Chondrocyte (in vitro differentiated cells): Measurements from ENCODE around the gene LRRC59. TPM values are rescaled to one million over a fixed set of nuclear protein-coding genes. Genes with fewer than 3 reads are reported as not detected.

Experiments
- DNase-seq: peaks from one replicate; pipeline ENCODE4 v3.0.0; 2021; ENCODE audit warnings: mixed read lengths, low spot score
- H3K27ac Mint-ChIP-seq: one replicate; pipeline ENCODE4 v1.8.0; 2021; ENCODE audit warnings: mild to moderate bottlenecking, moderate library complexity, mixed read lengths; ENCODE audit not compliant: unreplicated experiment
- H3K27me3 Mint-ChIP-seq: 2 replicates; pipeline ENCODE4 v1.8.0; 2021; ENCODE audit warnings: low read depth, mixed read lengths
- H3K36me3 Mint-ChIP-seq: 2 replicates; pipeline ENCODE4 v1.8.0; 2021; ENCODE audit warnings: low read depth, mixed read lengths
- H3K4me1 Mint-ChIP-seq: 2 replicates; pipeline ENCODE4 v1.8.0; 2021; ENCODE audit warnings: low read depth, mild to moderate bottlenecking, mixed read lengths
- H3K4me3 Mint-ChIP-seq: one replicate; pipeline ENCODE4 v1.8.0; 2021; ENCODE audit warnings: mild to moderate bottlenecking, moderate library complexity, mixed read lengths; ENCODE audit not compliant: unreplicated experiment
- H3K9me3 Mint-ChIP-seq: 2 replicates; pipeline ENCODE4 v1.8.0; 2021; ENCODE audit warnings: low read depth, mixed read lengths
- CTCF ChIP-seq: fragments of 200-600 bp; sonication (generic); IDR thresholded peaks from 2 replicates; pipeline ENCODE4 v1.5.0; 2021; ENCODE audit warnings: antibody characterized with exemption, mild to moderate bottlenecking, moderate library complexity
- total RNA-seq: library from RNA; stranded (reverse); gene quantifications from 3 replicates; pipeline ENCODE4 v1.2.1, GENCODE V29; 2021

Gene LRRC59
- total RNA-seq, 1 donor from 2014 or later: 144 TPM

DNA sequence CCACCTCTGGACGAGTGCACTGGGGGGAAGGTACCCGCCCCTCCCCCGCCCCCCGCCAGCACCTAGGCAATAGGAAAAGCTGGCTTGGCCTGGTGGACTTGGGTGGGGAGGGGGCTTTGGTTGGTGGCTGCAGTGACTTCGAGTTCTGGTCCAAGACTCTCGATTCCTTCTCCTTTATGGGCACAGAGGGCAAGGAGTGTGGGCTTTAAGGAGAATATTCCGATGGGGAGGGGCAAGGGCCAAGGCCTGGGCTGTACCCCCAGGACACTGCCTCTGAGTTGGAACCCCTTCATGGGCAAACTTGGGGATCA, 29.1 kb upstream of the LRRC59 start:
- Mint-ChIP-seq H3K4me1 (peaks cover 38% of the 10 kb centered on the region), H3K27me3 (no peaks in the 10 kb centered on the region), H3K27ac (peak overlapping the region; percentile 80), H3K36me3 (no peaks in the 10 kb centered on the region), H3K4me3 (peak overlapping the region; percentile 68), H3K9me3 (no peaks in the 10 kb centered on the region)
- no peak for TF ChIP-seq CTCF
- DNase-seq: no peak

GRCh38 chr17:50425682-50426471, 28.6 kb upstream of the LRRC59 start, which contains the start of gene ACSF2:
Gene ACSF2, plus strand, starts transcription at chr17:50426218. Its CDS starts 44 bp downstream, at chr17:50426262.
- Mint-ChIP-seq H3K9me3 (no peaks in the 10 kb centered on the region), H3K36me3 (no peaks in the 10 kb centered on the region), H3K4me1 (peaks cover 35% of the 10 kb centered on the region), H3K27ac (peak within 1 kb of the TSS; percentile 85), H3K27me3 (no peaks in the 10 kb centered on the region), H3K4me3 (peak within 1 kb of the TSS; percentile 75)
- TF ChIP-seq CTCF: no peak
- DNase-seq: no peak

DNA sequence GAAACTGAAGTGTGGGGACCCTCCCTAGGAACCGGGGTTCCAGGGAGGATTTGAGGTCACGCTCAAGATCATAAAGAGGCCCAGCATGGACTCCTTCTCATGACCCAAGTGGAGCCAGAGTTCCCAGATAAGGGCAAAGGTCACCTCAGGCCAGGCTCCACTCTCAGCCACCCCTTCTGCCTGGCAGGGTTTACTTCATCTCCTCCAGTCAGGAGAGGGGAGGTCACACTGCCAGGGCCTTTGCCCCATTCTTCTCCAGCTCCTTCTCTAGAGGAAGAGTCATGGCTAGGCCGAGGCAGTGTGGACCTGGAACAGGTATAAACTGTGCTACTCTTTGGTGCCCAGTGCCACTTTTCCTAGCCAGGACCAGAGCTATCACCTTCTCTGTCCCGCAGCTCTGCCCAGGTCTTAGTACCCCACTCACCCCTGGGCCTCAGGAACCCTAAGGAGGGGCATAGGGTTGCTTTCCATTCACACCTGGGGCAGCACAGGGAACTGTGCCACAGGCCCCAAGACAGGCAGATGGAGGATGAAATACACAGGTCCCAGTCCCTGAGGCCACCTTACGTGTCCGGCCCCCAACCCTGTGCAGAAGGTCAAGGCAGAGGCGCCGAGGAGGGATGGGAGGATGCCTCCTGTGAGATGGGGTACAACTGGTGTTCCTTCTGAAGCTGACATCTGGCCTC, 27.8 kb upstream of the LRRC59 start:
- peak overlapping the region; percentile 75 for H3K4me3 Mint-ChIP-seq
- H3K9me3 Mint-ChIP-seq: no peaks in the 10 kb centered on the region
- H3K36me3 Mint-ChIP-seq: no peaks in the 10 kb centered on the region
- TF ChIP-seq CTCF: no peak
- H3K4me1 Mint-ChIP-seq: peaks cover 39% of the 10 kb centered on the region
- peak overlapping the region; percentile 85 for H3K27ac Mint-ChIP-seq
- DNase-seq: no peak
- no peaks in the 10 kb centered on the region for H3K27me3 Mint-ChIP-seq

GRCh38 chr17:50424246-50424995, 27.1 kb upstream of the LRRC59 start:
- peak overlapping the region; percentile 83 for H3K27ac Mint-ChIP-seq
- H3K4me3 Mint-ChIP-seq: no peak overlapping the region
- no peak for DNase-seq
- no peaks in the 10 kb centered on the region for H3K27me3 Mint-ChIP-seq
- no peaks in the 10 kb centered on the region for H3K36me3 Mint-ChIP-seq
- no peaks in the 10 kb centered on the region for H3K9me3 Mint-ChIP-seq
- peaks cover 39% of the 10 kb centered on the region for H3K4me1 Mint-ChIP-seq
- no peak for TF ChIP-seq CTCF

- Mint-ChIP-seq H3K4me3 (peak overlapping the region; percentile 6), H3K36me3 (no peaks in the 10 kb centered on the region), H3K27ac (peak overlapping the region; percentile 83), H3K27me3 (peaks cover 3% of the 10 kb centered on the region), H3K9me3 (no peaks in the 10 kb centered on the region), H3K4me1 (peaks cover 39% of the 10 kb centered on the region)
- TF ChIP-seq CTCF: no peak
- no peak for DNase-seq
These were observed 26.3 kb upstream of the LRRC59 start for GRCh38 chr17:50423553-50424159.
